ENCODE results near the gene HSH2D. TPM values are rescaled to one million over a fixed set of nuclear protein-coding genes. Genes with fewer than 3 reads are reported as not detected.

Gene HSH2D
- total and polyA plus RNA-seq, 9 of the 15 experiments (the other 6 are each of a cell fraction or from before 2014, with no cell fraction given), result 0.03 to 1.1 (median 0.35) TPM; not detected in 1

DNA sequence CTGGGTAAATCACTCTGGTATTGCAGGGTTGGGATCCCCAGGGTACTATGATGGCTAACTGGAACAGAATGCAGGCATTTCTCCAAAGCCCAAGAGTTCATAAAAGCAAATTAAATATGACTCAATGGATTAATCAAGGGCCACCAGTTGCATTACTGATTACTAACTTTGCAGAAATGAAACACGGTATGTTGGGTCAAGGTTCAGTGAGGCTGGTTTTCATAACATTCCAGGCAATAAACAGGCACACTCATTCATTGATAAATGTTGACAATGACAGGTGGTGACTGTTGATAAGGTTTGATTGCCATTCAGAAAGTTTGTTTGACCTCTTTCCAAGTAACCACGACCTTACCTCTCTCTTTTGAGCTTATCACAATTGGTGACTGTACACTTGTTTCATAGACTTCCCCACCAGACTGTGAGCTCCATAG lies 53.7 kb downstream of the HSH2D start (continued):
- TF ChIP-seq TOE1 (IDR thresholded peaks at IDR 0.05; ENCODE audit: borderline replicate concordance), result no peak
- TF ChIP-seq TOE1 (CRISPR knock-in tag; IDR thresholded peaks at IDR 0.05; ENCODE audit: borderline replicate concordance, low read depth), result 0 out of 2 replicates have a peak, but pooled peaks have one; percentile 56
- no peak for TF ChIP-seq NELFE (IDR thresholded peaks at IDR 0.05; ENCODE audit: insufficient read depth, insufficient read length)
- TF ChIP-seq, protein P1, sequence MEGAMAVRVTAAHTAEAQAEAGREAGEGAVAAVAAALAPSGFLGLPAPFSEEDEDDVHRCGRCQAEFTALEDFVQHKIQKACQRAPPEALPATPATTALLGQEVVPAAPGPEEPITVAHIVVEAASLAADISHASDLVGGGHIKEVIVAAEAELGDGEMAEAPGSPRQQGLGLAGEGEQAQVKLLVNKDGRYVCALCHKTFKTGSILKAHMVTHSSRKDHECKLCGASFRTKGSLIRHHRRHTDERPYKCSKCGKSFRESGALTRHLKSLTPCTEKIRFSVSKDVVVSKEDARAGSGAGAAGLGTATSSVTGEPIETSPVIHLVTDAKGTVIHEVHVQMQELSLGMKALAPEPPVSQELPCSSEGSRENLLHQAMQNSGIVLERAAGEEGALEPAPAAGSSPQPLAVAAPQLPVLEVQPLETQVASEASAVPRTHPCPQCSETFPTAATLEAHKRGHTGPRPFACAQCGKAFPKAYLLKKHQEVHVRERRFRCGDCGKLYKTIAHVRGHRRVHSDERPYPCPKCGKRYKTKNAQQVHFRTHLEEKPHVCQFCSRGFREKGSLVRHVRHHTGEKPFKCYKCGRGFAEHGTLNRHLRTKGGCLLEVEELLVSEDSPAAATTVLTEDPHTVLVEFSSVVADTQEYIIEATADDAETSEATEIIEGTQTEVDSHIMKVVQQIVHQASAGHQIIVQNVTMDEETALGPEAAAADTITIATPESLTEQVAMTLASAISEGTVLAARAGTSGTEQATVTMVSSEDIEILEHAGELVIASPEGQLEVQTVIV (CRISPR knock-in tag; IDR thresholded peaks at IDR 0.05; ENCODE audit: borderline replicate concordance), result no peak
- no peak for TF ChIP-seq GTF2B (IDR thresholded peaks at IDR 0.05; ENCODE audit: extremely low read depth, insufficient read length)
- no peak for TF ChIP-seq BRCA1 (IDR thresholded peaks at IDR 0.05)
- no peak for TF ChIP-seq BRCA1 (CRISPR knock-in tag; IDR thresholded peaks at IDR 0.05)
- no peak for TF ChIP-seq ESRRB (CRISPR knock-in tag; IDR thresholded peaks at IDR 0.05; ENCODE audit: borderline replicate concordance)
- no peak for TF ChIP-seq GMEB1 (CRISPR knock-in tag; IDR thresholded peaks at IDR 0.05)
- no peak for TF ChIP-seq ZBTB11 (CRISPR knock-in tag; IDR thresholded peaks at IDR 0.05)
- TF ChIP-seq, protein P2, sequence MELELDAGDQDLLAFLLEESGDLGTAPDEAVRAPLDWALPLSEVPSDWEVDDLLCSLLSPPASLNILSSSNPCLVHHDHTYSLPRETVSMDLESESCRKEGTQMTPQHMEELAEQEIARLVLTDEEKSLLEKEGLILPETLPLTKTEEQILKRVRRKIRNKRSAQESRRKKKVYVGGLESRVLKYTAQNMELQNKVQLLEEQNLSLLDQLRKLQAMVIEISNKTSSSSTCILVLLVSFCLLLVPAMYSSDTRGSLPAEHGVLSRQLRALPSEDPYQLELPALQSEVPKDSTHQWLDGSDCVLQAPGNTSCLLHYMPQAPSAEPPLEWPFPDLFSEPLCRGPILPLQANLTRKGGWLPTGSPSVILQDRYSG (tag; conservative IDR thresholded peaks at IDR 0.05; ENCODE audit: low read depth), result no peak
- TF ChIP-seq ZNF589 (CRISPR knock-in tag; IDR thresholded peaks at IDR 0.05; ENCODE audit: low read depth), result no peak; the same call in 1 of the 2 replicates
- TF ChIP-seq GTF2A2 (tag; IDR thresholded peaks at IDR 0.05), result no peak
- TF ChIP-seq HIVEP1 (CRISPR knock-in tag; IDR thresholded peaks at IDR 0.05), result no peak
- TF ChIP-seq, protein P3, sequence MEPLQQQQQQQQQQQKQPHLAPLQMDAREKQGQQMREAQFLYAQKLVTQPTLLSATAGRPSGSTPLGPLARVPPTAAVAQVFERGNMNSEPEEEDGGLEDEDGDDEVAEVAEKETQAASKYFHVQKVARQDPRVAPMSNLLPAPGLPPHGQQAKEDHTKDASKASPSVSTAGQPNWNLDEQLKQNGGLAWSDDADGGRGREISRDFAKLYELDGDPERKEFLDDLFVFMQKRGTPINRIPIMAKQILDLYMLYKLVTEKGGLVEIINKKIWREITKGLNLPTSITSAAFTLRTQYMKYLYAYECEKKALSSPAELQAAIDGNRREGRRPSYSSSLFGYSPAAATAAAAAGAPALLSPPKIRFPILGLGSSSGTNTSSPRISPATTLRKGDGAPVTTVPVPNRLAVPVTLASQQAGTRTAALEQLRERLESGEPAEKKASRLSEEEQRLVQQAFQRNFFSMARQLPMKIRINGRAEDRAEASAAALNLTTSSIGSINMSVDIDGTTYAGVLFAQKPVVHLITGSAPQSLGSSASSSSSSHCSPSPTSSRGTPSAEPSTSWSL (CRISPR knock-in tag; IDR thresholded peaks at IDR 0.05; ENCODE audit: borderline replicate concordance), result no peak
- peak; percentile 90 for TF ChIP-seq SOX6 (IDR thresholded peaks at IDR 0.05)

Data from K562 (cell line).